ENCODE results near the gene USP46. TPM values are rescaled to one million over a fixed set of nuclear protein-coding genes. Genes with fewer than 3 reads are reported as not detected.

The USP46 gene
- total RNA-seq, 6 experiments from 2014 or later: 4.0 to 5.7 (median 4.9) TPM

DNA sequence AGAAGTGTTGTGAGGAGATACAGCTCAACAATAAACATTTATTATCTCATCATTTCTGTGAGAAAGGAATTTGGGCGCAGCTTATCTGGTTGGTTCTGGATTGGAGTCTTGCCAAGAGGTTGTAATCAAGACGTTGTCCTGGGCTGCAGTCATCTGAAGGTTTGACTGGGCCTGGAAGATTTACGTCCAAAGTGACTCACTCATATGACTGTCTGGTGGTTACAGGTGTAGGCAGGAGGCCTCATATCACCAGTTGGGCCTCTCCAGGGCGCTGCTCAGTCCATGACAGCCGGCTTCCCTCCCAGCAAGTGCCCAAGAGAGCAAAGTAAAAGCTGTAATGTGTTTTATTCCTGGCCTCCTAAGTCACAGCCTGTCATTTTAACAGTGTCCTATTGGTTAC lies 106.3 kb downstream of the USP46 start:
- Histone ChIP-seq H3K4me1 (no peaks in the 10 kb centered on the region), H3K4me3 (no peak overlapping the region), H3K9me3 (no peaks in the 10 kb centered on the region), H3K36me3 (no peaks in the 10 kb centered on the region), H3K27me3 (no peaks in the 10 kb centered on the region), H3K27ac (no peak overlapping the region)
- intact Hi-C loops (cut with DNase I): no loop called here
- TF ChIP-seq POLR2A (IDR thresholded peaks at IDR 0.05): no peak
- TF ChIP-seq, protein P1, sequence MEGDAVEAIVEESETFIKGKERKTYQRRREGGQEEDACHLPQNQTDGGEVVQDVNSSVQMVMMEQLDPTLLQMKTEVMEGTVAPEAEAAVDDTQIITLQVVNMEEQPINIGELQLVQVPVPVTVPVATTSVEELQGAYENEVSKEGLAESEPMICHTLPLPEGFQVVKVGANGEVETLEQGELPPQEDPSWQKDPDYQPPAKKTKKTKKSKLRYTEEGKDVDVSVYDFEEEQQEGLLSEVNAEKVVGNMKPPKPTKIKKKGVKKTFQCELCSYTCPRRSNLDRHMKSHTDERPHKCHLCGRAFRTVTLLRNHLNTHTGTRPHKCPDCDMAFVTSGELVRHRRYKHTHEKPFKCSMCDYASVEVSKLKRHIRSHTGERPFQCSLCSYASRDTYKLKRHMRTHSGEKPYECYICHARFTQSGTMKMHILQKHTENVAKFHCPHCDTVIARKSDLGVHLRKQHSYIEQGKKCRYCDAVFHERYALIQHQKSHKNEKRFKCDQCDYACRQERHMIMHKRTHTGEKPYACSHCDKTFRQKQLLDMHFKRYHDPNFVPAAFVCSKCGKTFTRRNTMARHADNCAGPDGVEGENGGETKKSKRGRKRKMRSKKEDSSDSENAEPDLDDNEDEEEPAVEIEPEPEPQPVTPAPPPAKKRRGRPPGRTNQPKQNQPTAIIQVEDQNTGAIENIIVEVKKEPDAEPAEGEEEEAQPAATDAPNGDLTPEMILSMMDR (IDR thresholded peaks at IDR 0.05): no peak
- no peak for ATAC-seq
- no peak for DNase-seq
- WGBS (ENCODE audit: insufficient coverage, low coverage, low lambda C conversion rate, missing lambda C conversion rate): 51% methylated on average over 2 of the region's 5 CpGs

DNA sequence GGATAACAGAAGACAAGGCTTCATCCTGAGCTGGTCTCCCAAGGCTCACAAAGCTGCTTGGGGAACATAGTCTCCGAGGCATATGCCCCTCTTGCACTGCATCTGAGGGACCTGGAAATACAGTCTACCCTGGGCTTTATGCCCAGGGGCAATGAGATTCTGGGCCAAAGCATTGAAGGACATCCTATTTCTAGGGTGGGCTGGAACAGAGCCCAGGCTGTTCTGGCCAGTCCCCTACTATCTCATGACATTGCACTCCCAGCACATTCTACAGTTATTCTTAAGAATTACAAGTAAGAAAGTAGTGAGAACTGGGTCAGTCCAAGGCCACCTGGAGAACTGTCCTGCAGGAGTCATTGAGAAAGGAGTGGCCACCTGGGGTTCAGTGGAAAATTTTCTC lies 107.6 kb downstream of the USP46 start:
- intact Hi-C loops (cut with DNase I): no loop called here
- DNase-seq (no peak), ATAC-seq (no peak)
- no peaks in the 10 kb centered on the region for H3K36me3 ChIP-seq
- no peaks in the 10 kb centered on the region for H3K4me1 ChIP-seq
- no peaks in the 10 kb centered on the region for H3K27me3 ChIP-seq
- no peaks in the 10 kb centered on the region for H3K9me3 ChIP-seq
- TF ChIP-seq, protein P1 (IDR thresholded peaks at IDR 0.05): no peak
- no peak for TF ChIP-seq POLR2A (IDR thresholded peaks at IDR 0.05)
- no peak overlapping the region for H3K4me3 ChIP-seq
- WGBS (ENCODE audit: insufficient coverage, low coverage, low lambda C conversion rate, missing lambda C conversion rate): 40% methylated on average over 1 of the region's 1 CpG
- no peak overlapping the region for H3K27ac ChIP-seq

DNA sequence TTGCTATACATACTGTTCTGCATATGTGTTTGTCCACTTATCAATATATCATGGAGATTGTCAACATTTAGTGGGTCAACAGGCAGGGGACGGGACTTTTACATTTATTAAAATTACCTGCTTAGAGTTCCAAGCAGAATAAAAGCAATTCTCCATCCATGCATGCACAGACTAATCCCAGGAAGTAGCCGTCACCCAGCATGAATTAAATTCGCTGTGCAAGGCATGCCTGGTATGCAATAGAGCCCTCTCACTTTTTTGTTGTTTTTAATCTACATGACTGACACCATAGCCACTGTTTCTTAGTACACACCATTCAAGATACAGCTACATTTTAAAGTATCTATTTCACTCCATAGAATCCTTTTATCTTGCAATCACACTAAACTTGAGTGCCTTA lies 108.9 kb downstream of the USP46 start:
- 84% methylated on average over 3 of the region's 3 CpGs for WGBS (ENCODE audit: insufficient coverage, low coverage, low lambda C conversion rate, missing lambda C conversion rate)
- TF ChIP-seq, protein P1 (IDR thresholded peaks at IDR 0.05): no peak
- no peak for TF ChIP-seq POLR2A (IDR thresholded peaks at IDR 0.05)
- no peak overlapping the region for H3K4me3 ChIP-seq
- ATAC-seq (no peak), DNase-seq (no peak)
- no peaks in the 10 kb centered on the region for H3K9me3 ChIP-seq
- intact Hi-C loops (cut with DNase I): no loop called here
- no peaks in the 10 kb centered on the region for H3K4me1 ChIP-seq
- H3K36me3 ChIP-seq: no peaks in the 10 kb centered on the region
- no peak overlapping the region for H3K27ac ChIP-seq
- no peaks in the 10 kb centered on the region for H3K27me3 ChIP-seq

DNA sequence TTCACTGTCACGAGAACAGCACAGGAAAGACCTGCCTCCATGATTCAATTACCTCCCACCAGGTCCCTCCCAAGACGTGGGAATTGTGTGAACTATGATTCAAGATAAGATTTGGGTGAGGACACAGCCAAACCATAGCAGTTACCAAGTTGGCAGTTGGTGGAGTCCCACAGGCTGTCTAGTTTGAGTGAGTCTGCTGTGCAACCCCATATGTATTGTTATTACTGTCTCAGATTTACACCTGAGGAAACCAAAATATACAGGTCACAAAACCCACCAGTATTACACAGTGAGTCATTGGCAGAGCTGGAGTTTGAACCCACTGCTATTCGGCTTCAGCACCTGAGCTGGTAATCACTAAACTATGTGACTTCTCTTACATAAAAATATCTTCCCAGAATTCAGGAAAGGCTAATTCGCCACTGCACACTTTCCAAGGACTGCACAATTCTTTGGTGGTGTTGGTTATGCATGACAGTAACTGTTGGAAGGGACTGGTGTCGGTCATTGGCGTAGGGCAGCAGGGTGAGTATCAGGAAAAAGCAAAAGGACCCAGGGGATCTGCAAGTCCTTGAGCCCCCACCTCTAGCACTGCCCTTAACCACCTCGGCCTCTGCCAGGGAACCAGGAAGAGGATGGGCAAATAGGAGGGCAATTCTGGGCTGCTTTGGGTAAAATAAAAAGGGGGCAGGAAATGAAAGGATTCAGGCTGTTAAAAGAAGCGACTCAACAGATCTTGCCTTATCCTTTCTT lies 110.1 kb downstream of the USP46 start:
- H3K27ac ChIP-seq: no peak overlapping the region
- ATAC-seq: no peak
- 52% methylated on average over 5 of the region's 8 CpGs for whole genome bisulfite sequencing (ENCODE audit: insufficient coverage, low coverage, low lambda C conversion rate, missing lambda C conversion rate)

More for the DNA sequence above, 110.1 kb downstream of the USP46 start:
- TF ChIP-seq, protein P1 (IDR thresholded peaks at IDR 0.05): no peak
- TF ChIP-seq POLR2A (IDR thresholded peaks at IDR 0.05): no peak
- Histone ChIP-seq H3K4me3 (no peak overlapping the region), H3K4me1 (no peaks in the 10 kb centered on the region), H3K9me3 (no peaks in the 10 kb centered on the region), H3K36me3 (no peaks in the 10 kb centered on the region), H3K27me3 (no peaks in the 10 kb centered on the region)
- intact Hi-C loops (cut with DNase I): loop anchor here in 1 of 2 donors (5.0 kb wide), 1 partner anchor 433 kb away; no protein-coding TSS in a partner anchor
- DNase-seq: no peak
